HG03354 (cell line): ENCODE results near the gene PRKAA1.

Experiments used
- ATAC-seq: cut with Tn5 transposase; IDR thresholded peaks from one replicate; pipeline ENCODE4 v1.9.1; 2021; ENCODE audit warnings: mild to moderate bottlenecking; ENCODE audit not compliant: unreplicated experiment, poor library complexity, severe bottlenecking

The PRKAA1 gene

GRCh38 chr5:40798012-40798800 lies at the start of gene PRKAA1:
TSS of gene PRKAA1 (minus strand) at chr5:40798374. CDS start at chr5:40798189, 185 bp downstream.
- ATAC-seq, result peak; percentile 95

GRCh38 chr5:40847525-40847924 lies 49.4 kb upstream of the PRKAA1 start:
- ATAC-seq, result no peak

GRCh38 chr5:40846371-40846770 lies 48.2 kb upstream of the PRKAA1 start:
- no peak for ATAC-seq

DNA sequence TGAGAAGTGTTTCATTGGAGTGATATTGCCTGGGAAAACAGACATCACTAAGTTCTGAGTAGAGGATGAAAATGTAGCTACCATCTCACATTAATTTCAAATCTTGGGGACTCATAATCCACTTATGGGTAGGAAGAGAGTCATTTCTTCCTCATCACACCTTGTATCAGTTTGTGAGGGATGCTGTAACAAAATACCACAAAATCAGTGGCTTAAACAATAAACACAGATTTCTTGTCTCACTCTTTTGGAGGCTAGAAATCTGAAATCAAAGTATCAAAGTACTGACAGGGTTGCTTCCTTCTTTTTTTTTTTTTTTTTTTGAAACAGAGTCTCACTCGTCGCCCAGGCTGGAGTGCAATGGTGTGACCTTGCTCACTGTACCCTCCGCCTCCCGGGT lies 46.4 kb upstream of the PRKAA1 start:
- ATAC-seq, result no peak

- ATAC-seq, result no peak
Measured at GRCh38 chr5:40842351-40842750, 44.2 kb upstream of the PRKAA1 start.

GRCh38 chr5:40841068-40841805 lies 43.1 kb upstream of the PRKAA1 start, which contains the start of gene CARD6:
TSS of gene CARD6 (plus strand) at chr5:40841367. CDS start at chr5:40841383, 16 bp downstream.
- peak; percentile 55 for ATAC-seq

DNA sequence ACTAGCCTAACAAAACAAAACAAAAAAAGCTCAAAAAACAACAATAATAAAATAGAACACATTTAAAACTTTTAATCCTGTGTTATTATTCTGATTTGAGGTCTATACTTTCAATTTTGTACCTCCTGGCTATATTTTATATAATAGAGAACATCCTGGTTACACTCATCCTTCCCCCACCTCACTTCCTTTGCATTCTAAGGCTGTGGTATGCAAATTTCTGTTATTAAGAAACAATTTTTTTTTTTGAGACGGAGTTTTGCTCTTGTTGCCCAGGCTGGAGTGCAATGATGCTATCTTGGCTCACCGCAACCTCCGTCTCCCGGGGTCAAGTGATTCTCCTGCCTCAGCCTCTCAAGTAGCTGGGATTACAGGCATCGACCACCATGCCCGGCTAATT lies 39.9 kb upstream of the PRKAA1 start:
- ATAC-seq, result no peak

DNA sequence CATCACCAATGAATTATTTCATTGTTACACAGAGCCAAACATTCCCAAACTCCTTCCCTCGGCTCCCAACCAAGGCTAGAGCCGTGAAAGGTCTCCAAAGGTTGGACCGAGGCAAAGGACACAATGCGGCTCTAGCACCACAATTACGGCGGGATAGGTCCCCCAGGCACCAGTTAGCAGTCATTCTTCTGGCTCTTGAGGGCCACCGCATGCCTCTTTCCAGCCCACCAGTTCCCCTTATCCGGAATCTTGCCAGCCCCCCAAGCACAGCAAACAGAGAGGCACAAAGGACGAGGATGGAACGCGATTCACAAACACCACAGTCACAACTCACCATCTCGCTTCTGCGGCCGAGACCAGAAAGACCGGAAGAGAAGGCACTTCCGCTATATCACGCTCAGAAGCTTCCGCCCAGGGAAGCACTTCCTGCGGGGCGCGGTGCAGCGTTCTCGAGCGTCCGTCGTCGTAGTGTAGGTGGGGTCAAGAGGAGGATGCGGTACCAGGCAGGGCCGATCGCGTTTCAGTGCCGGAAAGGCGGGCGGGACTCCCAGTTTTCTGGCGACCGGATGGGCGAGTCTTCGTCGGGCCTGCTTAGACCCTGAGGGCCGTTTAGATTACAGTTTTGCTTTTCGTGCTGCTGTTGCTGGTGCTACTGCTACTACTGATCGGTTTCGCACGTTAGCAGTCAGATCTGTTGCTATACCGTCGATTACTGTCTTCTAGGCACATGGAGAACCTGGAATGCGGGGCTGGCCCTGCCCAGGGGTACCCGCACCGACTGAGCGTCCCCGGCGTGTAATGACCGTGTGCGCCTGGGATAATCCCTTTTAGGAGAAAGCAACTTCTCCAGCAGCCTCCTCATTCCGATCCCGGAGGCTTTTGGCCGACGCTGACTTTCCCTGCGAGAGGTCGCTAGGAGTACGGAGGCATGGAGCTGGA lies 36.9 kb upstream of the PRKAA1 start, which contains the start of gene RPL37:
Gene RPL37 (minus strand): TSS at position 374 of the 939 bp plus-strand sequence. CDS start 37 bp downstream, at position 337.
- peak; percentile 97 for ATAC-seq

DNA sequence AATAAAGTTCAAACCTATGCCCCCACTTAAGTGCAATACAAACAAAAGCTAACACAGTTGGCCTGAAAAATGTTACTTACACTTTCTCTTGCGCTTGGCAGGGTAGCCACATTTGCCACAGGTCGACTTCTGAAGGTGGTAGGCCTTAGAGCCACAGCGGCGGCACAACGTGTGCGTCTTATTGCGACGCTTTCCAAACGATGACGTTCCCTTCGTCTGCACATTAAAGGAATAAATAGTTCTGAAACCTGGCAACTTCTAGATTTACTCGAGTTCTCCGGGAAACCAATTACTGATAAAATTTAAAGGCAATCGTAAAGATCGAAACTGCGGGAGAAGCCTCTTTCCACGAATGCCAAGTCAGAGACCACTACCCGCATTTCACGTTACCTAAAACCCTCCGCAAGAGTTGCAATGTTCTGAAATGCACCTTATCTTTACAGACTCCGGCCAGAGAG lies 36.2 kb upstream of the PRKAA1 start:
- no peak for ATAC-seq

DNA sequence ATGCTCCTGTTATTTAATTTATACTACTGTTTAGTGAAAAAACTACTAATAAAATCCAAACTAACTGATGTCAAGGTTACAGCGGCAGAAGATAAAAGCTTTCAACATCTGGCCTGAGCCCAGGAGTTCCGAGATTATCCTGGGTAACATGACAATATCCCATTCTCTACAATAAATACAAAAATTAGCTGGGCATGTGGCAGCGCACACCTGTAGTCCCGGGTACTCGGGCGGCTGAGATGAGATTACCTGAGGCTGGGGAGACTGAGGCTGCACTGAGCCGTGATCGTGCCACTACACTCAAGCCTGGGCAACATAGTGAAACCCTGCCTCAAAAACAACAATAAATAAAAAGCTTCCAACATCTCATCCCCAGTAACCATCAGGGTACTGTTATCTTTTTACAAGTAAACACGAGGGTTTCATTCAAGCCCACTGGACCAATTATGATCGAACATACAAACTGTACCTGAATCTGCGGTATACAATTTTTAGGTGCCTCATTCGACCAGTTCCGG lies 35.6 kb upstream of the PRKAA1 start:
- no peak for ATAC-seq

- ATAC-seq, result no peak
Measured at GRCh38 chr5:40832345-40832744, 34.2 kb upstream of the PRKAA1 start.

DNA sequence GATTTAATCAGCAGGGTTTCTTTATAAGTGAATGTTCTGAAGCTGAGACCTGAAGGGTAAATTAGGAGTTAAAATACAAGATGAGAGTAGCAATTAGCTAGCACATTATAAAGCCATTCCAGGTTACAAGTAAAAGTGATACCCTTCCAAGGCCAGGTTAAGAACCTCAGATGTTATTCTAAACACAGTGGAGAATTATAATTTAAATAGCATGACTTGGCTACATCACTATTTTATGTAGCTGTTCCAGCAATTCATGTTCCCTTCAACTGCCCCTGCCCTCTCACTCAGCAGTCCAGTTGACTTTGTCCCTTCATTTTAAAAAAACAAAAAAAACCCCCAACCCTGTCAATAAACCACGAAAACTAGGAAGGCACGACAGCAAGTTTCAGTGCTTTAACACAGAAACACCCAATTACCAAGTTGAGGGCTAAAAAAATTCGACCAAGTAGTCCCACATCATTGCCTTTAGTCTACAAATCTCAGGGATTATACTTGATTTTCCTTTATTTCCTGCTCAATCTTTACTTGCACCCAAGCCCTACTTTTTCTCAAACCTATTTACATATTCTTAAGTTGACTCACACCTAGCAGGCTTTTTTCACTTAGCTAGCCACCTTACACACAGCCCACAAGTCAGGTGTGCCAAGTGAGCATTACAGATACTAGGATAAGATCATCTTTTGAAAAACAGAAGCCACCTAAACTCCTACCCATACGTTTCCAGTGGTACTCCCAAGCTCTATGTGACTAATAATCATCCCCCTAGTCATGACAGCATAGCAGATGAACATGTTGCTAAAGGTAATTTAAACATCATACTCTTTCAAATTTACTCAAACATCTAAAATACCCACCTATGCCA lies 33.4 kb upstream of the PRKAA1 start:
- ATAC-seq, result no peak

GRCh38 chr5:40829748-40830533 lies 31.8 kb upstream of the PRKAA1 start:
- no peak for ATAC-seq

DNA sequence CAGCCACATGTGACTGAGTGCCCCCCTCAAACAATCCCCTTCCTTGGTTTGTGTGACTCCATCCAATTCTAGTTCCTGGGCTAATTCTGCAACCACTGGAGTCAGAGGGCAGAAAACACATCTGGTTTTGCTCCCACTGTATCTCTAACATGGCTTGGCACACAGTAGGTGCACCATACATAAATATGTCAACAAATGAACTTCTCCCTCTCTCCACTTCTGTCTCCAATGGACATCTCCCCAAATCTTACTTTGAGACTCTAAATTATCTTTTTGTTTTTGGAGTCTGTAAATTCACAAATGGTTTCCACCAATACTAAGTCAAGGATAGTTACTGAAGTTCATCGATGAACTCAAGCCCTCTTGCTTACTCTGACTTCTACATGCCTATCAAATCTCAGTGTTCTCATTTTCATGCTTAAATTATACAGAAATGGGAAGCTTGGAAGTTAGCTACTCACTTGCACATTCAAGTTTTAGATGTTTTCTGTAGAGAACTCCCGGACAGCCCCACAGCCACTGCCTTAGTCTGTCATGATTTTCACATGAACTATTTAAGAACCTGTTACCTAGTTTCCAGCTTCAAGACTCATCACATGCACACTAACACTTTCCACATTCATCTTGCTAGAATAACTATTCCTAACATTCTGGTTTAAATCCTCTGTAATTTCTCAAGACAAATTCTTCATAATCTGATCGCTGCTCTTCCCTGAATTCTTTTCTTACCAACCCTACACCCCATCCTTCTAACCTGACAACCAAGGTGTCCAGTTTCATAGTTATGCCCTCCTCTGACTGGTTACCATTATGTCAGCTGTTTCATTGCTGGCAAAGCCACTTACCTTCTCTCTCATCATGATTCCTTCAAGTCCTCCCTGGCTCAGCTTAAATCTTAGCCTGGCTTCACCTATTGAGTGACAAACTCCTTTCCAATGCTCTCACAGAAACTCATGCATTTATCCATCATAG lies 30.8 kb upstream of the PRKAA1 start:
- ATAC-seq, result no peak

DNA sequence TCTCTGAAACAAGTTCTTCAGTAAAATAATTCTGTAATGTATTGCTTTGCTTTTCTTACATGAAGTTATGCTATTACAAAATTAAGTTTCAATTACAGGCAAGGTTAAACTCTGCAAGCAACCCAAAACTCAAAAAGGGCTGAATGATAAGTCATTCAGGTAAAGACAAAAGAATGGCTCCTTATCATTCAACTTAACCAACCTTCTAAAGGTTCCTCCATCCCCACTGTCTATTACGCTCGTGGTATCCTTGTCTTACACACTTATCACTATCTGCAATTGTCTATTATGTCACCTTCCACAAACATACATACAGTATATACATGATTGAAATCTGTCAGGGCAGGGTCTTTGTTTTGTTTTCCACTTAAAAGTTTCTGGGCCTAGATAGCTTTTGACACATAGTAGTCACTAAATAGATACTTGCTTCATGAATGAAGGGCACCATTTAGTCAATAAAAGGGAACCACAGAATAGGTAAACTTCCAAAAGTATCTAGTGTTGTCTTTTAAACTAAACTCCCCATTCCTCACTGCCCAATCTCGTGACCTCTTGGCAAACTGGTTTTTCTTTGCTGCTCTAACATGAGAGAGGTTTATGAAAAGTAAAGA lies 30.0 kb upstream of the PRKAA1 start:
- no peak for ATAC-seq

DNA sequence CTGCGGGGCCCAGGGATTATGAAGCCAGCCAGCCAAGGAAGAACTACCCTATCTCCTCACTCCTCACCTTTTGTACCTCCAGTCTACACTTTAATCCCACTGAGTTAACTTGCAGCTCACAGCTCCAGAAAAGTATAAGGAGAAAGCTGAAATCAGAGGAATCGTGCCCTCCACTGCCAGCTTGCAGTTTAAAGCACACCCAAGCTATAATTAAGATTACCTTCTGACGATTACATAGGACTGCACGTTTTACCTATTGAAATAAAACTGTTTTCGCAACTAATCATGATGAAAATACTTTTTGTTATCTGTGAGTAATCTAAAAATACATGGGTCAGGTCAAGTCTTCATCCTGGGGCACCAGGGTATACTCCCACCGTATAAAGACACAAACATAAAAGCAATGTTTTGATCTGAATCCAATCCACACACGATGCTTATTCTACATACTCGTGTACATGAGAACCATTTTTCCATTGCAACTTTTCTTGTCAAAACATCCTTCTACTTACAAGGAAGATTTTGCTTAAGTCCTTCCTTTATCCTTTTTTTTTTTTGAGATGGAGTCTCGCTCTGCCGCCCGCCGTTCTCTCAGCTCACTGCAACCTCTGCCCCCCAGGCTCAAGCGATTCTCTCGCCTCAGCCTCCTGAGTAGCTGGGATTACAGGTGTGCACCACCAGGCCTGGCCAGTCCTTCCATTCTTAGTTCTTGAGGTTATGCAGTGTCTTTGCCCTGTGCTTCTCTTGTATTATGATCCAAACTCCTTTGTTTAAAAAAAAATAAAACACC lies 29.2 kb upstream of the PRKAA1 start:
- no peak for ATAC-seq
